Epidermal melanocyte (primary cell): ENCODE data around the gene THBS2.
"Not testable (repeated sequence)": the region's sequence is repeated elsewhere in the genome, so short reads cannot be mapped to it uniquely, and the experiment has no call there.

Source experiments
- DNase-seq: peaks from one replicate; pipeline ENCODE4 v3.0.0; 2011; ENCODE audit warnings: low spot score; ENCODE audit not compliant: insufficient read length

The THBS2 gene

DNA sequence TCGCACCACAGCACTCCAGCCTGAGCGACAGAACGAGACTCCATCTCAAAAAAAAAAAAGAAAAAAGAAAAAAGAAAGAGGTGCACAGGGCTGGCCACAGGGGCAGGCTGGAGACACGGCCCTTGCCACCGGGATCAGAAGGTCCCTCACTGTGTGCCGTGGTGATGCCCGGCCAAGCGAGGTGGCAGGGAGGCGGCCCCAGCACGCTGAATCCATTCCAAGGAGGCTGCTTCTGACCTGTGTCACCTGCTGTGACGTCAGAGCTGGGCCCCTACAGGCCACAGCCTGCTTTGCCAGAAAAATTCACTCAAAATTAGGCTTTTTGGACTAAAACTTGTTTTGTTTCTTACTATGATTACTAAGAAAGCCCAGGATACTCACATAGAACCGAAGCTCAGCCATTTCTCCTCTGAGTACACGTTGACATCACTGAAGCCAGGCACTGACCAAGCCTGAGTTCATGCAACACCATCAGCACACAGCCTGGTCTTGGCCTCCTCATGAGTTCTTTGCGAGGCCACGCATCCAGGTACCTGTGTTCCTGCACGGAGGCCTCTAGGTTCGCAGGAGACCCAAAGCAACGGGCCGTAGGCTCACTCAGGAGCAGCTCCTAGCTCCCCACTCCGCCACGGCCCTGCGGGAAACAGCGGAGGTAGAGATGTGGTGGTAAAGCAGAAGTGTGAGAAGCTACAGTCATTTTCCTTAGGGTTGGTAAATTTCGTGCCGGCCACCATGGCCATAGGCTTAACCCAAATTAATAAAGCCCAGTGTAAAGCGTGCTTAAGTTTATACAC lies 67.8 kb downstream of the THBS2 start:
- DNase-seq, result no peak

DNA sequence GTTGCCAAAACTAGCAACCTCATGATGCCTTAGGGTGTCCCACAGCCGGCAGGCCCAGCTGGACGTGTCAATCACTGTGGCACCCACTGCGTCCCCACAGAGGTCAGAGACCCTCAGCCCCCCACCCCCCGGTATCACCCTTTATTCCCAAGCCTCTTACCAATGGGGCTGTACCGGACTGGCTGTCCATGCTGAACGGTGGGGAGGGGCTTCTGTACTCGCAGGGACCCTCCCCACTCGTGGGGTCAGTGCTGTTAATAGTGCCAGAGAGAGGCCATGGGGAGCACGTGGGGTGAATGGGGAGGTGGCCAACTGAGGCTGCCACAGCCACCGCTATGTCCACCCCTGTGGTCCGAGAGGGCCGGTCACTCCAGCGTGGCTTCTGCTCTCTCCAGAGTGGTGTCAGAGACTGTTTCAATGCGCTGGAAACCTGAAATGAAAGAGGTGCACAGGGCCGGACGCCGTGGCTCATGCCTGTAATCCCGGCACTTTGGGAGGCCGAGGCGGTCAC lies 68.6 kb downstream of the THBS2 start:
- DNase-seq, result no peak

DNA sequence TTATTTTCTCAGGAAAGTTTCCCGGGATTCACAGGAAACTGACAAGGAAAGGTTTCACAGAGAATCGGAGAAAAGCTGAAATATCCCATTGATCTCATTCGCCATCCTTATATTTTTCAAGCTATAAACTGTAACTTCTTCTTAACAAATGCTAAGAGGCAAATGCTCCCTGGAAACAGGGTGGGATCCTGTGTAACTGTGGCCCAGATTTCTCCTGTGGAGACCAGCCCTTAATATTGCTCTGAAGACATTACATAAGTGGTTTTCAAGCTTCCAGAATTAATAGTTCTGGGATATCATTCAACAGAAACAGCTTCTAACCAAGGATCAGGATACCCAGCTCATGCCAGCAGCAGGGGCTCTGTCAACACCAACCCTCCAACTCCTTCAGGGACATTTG lies 69.2 kb downstream of the THBS2 start:
- DNase-seq, result no peak

DNA sequence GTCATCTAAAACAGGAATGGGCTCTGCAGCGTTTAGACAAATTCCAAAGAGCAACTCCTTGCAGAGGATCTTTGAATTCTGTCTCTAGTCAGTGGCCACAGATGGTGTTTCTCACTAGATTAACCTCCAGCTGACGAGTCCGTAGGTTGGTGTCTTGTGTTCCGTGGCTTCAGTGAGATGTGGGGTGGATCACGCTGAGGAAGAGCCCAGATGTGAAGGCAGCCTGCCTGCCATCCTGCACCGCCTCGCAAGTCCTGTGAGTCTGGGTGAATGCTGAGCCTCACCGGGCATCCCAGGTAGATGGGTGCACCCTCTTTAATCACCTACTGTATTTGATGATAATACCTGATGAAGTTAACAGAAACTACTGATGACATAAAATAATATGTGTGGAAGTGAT lies 70.4 kb downstream of the THBS2 start:
- DNase-seq, result no peak

DNA sequence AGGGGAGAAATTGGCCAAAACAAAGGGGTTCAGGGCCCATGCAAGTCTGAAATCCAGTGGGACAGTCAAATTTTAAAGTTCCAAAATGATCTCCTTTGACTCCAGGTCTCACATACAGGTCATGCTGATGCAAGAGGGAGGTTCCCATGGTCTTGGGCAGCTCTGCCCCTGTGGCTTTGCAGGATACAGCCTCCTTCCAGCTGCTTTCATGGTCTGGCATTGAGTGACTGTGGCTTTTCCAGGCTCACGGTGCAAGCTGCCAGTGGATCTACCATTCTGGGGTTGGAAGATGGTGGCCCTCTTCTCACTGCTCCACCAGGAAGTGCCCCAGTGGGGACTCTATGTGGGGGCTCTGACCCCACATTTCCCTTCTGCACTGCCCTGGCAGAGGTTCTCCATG lies 73.8 kb downstream of the THBS2 start:
- DNase-seq, result not testable (repeated sequence)

DNA sequence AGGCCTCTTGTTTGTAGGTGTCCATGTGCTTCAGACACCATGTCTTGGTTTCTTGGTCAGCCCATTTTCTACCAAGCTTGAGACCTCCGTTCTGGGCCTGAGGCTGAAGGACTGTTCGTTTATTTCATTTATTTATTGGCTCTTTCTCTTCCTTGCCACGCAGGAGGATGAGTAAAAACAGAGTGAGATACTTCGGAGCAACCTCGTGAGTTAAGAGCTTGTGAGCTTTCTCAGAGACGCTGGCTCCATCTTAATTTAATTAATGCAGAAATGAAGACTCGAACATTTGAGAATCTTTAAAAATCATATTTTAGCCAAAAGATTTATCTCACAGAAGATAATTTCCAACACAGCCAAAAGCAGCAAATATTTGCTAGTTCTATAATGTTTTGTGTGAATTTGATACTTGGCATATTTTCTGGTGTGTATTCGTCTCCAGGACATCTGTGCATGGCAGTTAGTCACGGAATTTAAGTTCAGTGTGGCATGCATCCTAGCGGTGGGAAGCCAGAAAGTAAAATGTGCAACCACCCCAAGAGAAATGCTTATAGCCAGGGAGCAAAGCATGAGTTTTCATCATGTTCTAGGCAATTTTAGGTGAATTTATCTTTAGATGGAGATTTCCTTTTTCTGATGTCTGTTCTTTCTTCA lies 76.0 kb downstream of the THBS2 start:
- DNase-seq, result peak; percentile 45

DNA sequence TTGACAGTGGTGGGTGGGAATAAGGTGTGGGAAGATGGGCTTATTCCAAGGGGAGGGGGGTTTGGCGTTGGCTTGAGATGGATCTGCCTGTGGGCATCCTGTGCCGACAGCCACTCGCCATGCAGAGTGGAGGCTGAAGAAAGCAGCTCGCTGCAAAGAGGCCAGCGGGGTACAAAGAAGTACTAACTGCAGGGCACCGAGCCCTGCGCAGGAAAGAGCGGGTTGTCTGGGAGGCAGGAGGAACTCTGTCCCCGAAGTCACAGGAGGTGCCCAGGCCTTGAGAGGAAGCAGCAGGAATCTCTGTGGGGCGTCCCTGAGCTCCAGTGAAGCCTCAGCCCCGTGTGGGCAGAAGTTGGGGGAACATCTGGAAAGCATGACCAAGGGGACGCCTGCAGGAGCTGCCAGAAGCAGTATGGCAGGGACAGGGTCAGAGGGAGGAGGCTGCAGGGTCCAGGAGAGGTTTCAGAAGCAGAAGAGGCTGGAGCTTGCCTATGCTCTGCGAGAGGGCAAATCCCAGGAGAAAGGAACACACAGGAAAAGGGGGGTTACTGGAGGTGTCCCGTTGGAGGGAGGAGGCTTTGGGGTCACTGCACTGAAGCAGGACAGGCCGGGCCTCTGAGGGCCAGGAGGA lies 77.2 kb downstream of the THBS2 start:
- DNase-seq, result no peak

DNA sequence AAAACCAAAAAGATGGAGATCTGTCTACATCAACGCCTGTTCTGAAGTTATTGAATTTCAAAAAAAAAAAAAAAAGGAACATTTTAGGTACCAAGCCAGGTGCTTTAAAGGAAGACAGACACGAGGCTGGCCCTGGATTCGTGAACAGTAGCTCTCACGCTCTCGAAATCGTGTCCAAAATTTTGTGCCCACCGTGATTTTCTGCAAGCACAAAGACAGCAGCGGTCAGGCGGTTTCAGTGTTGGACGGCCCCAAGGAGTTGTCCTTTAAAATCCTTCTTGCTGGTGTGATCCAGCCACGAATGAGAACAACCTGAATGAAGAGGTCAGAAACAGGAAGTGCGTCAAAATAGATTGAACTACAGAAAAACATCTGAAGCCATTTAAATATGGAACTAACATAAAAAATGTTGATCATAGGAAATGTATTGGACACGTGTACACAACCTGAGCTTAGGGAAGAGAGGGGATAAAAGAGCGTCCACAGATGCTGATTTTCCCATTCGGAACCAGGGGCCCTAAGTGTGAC lies 78.2 kb downstream of the THBS2 start:
- DNase-seq, result no peak

DNA sequence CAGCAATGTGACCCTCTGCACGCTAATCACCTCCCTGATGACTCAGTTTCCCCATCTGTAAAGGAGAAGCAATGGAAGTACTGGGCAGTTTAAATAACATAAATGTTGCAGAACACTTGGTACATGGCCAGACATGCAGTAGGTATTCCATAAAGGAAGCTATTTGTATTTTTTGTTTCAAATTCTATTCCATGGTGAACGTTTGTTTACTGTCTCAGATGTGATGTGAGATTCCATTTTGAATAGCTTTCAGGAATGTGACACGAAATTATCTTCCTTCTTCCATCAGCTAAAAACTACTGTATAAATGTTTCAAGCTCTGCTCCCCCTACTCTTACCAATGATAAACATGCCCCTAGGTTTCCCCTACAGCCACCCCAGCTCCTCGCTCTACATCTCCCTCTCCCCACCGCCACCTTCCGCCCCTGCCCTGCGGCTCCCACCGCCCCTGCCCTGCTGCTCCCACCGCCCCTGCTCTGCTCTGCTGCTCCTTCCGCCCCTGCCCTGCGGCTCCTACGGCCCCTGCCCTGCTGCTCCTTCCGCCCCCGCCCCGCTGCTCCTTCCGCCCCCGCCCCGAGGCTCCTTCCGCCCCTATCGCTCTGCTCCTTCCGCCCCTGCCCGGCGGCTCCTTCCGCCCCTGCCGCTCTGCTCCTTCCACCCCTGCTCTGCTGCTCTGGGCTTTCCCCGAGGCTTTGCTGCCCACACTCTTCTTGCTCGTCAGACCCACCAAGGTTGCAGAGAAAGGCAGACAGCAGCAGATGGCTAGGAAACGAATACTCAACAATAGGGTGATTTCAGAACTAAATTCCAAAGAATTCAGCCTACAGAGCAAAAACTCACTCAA lies 78.9 kb downstream of the THBS2 start:
- DNase-seq, result no peak

DNA sequence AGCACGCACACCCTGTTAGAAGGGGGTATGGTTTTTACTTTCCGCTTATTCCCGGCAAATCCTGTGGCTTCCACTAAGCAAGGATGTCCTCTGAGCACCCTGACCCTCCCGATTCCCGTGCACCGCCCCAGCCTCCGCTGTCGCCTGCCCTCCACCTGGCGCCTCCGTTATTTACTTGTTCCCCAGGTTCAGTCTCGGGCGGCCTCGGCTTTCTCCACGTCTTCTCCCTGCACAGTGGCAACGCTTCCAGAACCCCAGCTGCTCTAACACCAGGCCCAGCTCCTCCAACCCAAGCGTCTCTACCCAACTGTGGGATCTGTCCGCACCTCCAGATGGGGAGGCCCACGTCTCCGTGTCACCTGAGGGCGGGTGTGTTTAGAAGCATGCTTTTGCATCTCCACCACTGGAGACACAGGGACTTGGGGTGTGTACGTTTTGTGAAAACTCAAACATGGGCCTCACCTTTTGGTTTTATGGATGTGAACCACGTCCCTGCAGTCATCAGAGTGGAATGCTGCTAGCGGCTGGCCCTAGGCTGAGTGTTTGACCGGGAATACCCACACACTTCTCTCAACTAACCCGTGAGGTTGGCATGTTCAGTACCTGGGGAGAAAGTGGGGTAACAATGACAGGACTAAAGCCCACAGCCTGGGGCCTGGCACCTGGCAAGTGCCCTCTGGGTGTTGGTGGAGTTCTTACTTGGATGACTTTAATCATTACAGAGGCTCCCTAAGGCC lies 79.9 kb downstream of the THBS2 start:
- no peak for DNase-seq

DNA sequence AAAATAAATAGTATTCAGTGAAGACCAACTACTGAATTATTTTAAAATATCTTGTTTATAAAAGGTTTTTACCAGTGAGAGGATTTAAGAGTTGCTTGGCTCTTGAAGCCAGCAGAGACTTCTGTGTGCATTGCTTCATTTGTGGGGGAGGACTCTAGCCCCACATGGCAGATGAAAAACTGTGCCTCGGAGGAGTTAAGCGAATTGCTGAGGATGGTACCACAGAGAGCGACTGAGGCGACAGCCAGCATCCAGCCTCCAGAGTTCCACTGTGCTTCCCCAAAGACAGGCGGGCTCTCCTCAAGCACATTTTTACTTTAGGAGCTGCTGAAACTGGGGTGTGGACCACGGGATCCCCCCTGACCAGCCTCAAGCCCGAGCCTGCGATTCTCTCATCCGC lies 80.7 kb downstream of the THBS2 start:
- DNase-seq, result no peak

DNA sequence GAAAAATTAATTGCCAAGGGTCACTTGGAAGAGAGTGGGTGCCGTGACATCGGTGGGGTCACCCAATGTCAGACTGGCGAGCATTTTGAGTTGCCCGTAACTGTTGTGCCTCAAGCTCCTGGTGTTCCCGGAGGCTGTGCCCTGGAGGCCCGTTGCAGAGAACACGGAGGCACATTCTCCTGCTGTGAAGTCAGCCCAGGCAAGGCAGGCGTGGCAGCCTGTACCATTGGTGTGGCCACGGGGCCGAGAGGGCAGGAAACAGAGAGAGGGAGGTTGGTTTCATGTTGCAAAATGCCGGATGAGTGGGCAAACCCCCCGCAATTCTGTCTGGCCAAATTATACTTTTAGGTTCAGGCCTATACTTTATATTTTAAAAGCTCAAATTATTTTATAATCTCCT lies 81.2 kb downstream of the THBS2 start:
- peak; percentile 47 for DNase-seq

DNA sequence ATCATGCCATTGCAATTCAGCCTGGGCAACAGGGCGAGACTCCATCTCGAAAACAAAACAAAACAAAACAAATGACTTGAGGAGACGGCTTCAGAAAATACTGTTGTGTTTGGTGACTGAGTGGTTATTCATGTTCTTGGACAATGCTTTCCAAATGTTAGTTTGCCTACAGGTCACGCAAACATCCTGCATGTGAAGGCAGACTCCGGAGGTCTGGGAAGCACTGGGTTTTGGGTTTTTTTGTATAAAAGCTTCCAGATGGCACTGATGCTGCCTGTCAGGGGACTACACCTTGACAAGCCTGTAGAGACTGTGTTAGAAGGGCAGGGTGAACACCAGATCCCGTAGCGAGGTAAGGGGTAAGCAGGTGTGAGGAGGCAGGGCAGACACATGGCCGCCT lies 81.7 kb downstream of the THBS2 start:
- no peak for DNase-seq

DNA sequence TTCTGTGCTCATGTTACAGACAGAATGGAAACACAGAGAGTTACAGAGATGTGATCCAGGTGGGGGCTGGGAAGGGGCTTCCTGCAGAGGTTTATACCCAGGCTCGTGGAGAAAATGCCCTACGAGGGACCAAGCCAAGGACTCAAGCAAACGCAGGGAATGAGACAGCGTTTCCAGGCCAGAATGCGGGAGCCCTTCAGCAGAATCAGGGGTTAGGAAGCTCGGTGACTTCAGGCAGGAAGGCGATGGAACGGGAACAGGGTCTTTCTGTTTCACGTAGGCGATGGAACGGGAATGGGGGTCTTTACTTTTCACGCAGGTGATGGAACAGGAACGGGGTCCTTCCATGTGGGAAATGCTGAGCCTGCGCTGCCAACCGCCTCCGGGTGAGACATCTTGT lies 82.6 kb downstream of the THBS2 start:
- no peak for DNase-seq

DNA sequence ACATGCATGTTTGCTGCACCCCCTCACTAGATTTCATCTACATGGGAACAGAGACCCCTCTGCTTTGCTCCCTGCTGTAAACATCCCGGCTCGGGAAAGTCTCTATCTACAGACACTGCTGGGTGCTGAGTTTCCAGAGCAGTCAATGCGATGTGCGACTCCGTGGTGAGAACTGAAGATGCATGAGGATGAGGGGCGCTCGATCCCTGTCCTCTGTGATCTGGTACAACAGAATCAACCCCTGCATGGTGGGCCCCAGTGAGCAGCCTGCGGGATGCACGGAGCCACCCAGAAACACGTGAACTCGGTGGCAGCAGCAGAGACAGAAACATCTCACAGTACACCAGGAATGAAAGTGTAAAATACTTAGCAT lies 83.1 kb downstream of the THBS2 start:
- DNase-seq, result no peak

DNA sequence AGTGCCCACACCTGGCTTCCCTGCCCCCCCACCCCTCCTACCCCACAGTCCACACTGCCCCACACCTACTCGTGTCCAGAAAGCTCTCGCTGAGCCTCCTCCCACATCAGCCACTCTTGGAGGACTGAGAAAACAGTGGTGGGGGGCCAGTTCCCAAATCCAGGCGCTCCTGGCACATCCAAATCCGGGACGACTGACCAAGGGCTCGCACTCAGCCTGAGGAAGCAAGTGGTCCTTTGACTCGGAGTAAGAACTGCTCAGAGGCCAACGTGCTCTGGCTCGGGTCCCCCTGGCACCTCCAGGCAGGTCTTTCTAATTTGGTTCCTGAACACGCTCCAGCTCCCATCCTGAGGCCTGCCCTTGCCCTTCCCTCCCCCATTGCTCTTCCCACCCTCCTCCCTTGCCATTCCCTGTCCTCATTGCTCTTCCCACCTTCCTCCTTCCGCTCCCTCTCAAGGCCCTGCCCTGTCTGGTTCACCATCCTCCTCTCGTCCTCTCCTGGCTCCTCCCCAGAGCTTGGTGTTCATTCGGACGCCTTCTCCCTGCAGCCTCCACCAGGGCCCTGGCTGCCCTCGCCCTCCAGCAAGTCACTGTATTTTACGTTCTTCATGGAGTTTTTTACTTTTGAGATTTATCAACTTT lies 83.6 kb downstream of the THBS2 start:
- no peak for DNase-seq

DNA sequence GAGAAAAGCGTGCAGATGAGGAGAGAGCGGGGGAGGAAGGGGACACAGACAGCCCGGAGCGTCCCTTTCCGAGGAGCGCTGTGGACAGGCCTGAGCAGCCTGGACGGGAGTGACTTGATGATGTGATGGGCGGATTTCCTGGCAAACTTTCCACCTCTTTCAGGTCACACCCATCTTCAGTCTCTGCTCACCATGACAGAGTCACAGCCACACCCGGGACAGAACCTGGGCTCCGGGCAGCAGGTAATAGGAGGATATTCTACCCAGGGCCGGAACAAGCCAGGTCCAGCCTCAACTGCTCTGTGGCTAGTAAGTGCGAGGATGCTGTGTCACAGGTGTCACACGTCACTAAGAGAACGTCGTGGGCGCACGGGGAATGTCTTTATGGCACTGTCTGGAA lies 84.3 kb downstream of the THBS2 start:
- DNase-seq, result no peak

DNA sequence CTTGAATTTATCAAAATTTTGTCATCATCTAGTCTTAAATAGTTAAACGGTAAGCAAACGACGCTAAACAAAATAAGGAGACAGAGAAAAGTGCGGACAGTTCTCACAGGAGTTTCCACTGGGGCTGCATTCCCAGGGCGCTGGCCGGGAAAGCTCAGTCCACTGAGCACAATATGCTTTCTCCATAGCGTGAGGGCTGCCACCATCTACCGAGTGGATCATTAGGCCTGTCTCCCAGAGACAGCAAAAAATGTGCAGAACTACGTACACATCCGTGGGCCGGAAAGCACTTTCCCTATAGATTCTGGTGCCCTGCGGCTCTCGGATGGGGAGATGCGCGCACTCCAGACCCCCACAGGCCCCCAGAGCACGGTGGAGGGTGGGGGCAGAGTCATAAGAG lies 84.9 kb downstream of the THBS2 start:
- DNase-seq, result no peak

DNA sequence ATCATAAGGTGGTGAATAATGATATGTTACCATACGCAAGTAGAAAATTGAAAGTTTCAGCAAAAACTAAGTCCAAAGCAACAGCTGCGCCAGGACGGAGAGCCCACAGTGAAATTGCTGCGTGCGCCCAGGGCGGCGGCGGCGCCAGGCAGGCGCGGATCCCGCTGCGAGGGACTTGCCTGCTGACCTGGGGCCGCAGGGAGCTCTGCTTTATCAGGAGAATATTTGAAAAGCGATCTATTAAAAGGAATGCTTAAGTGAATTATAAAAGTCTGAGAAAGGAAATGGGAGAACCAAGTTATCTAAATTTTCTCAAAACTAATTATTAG lies 85.4 kb downstream of the THBS2 start:
- DNase-seq, result no peak

DNA sequence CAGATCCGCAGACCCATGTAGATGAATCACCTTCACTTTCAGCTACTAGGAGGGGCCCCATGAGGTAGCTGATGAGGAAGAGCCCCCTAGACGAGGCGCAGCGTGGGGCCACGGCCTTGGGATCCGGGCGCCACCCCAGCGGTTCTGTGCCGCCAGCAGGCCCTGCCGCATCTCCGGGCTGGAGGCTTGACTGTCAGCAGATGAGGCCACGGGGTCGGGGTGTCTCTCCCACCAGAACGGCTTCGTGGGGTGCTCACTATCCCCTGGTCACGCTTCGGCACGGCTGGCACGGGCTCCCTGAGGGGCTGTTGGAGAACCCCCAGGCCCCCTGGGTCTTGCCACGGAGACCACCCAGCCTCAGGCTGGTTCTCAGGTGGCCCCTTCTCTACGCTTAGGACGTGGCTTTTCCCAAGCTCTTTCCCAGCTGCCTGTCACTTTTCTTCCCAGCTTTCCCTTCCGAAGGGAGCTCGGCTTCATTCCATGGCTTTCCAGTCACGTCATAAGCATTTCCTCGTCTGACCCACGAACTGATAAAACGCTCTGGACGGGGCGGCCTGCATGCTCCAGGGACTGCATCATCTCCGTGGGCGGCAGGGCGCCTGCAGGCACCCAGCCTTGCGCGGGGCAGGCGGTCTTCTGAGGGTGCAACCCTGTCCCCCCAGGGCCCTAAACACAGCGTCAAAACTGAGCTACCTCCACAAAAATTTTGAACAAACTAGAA lies 85.9 kb downstream of the THBS2 start:
- no peak for DNase-seq
